ENCODE measurements around the gene SULT1A2.
"Not testable (repeated sequence)": the region's sequence is repeated elsewhere in the genome, so short reads cannot be mapped to it uniquely, and the experiment has no call there.

The SULT1A2 gene

DNA sequence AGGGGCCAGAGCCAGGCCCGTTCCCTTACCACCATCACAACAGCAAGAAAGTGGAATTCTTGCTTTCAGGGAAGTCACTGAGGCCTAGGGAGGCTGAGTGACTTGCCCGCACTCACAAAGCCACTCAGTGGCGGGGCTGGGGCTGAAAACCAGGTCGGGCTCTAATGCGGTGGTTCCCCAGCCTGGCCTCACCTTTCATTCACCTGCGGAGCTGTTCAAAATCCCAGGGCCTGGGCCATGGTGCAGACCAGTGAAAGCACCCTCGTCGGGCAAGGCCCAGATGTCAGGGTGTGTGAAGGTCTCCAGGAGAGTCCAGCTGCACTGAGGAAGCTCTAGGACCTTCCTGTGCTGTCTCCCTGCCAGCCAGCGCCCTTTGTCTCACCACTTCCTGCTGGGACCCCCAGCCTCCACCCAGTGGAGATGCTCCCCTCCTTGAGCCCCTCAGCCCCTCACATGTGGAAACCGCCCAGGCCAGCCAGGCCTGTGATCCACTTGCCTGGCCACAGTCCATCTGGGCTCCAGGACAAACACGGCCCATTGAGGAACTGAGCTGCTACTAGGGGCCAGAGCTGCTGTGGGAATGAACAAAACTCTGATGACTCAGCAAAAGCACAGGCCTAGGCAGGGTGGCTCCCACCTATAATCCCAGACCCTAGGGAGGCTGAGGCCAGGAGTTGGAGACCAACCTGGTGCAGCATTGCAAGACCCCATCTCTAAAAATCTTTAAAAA is 12.2 kb upstream of the SULT1A2 start:
- not testable (repeated sequence) for DNase-seq

DNA sequence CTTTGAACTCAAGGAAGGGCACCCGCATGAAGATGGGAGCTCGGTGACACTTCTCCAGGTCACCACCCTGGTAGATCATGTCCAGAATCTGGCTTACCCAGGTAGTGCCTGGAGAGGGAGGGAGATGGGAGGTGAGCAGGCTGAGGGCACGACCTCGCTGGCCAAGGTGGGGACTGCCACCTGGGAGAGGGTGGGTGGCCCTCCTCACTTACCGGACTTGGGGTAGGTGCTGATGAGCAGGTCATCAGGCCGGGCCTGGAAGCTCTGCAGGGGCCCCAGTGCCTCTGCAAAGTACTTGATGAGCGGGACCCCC is 11.6 kb upstream of the SULT1A2 start:
- DNase-seq = not testable (repeated sequence)

DNA sequence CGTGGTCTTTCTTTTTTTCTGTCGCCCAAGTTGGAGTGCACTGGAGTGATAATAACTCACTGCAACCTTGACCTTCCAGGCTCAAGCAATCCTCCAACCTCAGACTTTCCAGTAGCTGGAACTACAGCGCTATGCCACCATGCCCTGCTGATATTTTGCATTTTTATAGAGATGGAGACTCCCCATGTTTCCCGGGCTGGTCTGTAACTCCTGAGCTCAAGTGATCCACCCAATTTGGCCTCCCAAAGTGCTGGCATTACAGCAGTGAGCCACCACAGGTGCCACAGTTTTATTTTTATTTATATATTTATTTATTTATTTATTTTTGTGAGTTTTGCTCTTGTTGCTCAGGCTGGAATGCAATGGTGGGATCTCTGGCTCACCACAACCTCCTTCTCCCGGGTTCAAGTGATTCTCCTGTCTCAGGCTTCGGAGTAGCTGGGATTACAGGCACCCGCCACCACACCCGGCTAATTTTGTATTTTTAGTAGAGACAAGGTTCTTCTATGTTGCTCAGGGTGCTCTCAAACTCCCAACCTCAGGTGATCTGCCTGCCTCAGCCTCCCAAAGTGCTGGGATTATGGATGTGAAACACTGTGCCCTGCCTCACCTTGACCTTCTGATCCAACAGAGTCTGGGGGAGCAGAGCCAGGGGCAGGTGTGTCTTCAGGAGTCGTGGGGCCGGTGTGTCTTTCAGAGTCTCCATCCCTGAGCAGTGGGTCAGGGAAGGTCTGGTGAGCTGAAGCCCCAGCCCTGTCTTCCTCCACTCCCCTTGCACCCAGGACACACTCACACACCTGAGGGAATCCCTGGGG is 11.0 kb upstream of the SULT1A2 start:
- DNase-seq = not testable (repeated sequence)

DNA sequence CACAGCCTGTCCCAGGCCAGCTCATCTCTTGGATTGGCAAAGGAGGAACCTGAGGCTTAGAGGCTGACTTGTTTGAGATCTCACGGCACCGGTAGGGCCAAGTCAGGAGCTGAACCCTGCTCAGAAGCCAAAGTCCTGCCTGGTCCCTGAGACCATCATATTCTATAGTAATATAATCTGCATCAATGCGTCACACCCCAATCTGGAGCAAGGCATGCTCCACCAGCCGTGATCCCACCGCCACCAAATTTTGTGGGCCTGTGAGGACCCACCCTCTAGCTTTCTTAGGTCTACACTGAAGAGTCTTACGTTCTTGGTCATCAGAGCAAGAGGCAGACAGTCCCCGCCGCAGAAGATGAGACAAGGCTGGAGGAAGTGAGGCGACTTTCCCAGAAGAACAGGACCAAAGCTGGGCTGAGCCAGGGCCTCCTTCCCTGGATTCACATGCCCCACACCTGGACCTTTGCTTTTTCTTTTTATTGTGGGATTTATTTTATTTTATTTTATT is 10.3 kb upstream of the SULT1A2 start:
- no peak for DNase-seq

DNA sequence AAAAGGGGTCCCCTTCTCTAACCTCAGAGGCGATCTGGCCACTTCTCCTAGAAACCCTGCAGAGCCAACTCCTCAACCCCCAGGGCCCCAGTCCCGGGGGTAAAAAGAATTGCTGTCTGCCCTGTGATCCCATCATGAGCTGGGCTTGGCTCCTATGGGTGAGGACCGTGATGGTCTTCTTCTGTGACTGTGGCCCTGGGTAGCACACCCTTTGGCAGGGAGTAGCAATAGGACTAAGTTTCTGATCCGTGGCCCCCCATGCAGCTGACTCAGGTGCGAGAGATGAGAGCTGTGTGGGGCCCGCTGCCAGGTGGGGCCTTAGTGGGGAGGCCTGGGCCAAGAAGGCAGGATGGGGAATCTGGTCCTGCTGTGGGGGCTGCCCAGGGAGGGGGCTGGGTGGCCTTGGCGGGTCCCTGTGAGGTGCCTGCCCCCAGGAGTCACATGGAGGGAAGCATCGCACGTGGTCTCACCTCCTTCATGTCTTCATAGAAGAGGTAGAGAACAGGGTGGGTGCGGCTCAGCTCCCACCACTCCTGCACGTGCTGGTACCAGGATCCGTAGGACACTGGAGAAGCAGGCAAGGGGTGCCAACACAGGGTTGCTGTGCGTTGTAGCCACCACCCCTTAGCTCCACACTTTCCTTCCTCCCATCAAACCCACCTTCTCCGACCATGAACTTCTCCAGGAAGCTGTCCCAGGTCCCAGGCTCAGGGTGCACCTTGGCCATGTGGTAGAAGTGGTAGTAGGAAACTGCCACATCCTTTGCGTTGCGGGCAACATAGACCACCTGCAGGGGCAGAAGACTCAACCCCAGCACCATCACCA is 9.7 kb upstream of the SULT1A2 start:
- no peak for DNase-seq

DNA sequence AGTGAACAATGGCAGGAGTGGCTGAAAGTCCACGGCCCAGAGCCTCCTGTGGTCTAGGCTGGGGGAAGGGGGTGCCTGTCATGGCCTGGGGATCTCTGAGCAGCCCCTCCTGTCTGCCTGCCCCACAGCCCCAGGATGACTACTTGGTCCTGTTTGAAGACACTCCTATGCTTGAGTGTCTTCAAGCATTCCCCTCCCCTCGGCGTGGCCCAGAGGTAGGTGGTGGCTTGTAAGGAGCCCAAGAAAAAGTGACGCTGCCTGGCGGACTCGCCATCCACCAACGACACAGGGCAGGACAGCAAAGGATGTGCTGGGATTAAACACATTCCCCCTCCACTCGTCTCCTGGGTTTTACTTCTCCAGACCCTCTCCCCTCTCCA is 7.3 kb upstream of the SULT1A2 start:
- no peak for DNase-seq

DNA sequence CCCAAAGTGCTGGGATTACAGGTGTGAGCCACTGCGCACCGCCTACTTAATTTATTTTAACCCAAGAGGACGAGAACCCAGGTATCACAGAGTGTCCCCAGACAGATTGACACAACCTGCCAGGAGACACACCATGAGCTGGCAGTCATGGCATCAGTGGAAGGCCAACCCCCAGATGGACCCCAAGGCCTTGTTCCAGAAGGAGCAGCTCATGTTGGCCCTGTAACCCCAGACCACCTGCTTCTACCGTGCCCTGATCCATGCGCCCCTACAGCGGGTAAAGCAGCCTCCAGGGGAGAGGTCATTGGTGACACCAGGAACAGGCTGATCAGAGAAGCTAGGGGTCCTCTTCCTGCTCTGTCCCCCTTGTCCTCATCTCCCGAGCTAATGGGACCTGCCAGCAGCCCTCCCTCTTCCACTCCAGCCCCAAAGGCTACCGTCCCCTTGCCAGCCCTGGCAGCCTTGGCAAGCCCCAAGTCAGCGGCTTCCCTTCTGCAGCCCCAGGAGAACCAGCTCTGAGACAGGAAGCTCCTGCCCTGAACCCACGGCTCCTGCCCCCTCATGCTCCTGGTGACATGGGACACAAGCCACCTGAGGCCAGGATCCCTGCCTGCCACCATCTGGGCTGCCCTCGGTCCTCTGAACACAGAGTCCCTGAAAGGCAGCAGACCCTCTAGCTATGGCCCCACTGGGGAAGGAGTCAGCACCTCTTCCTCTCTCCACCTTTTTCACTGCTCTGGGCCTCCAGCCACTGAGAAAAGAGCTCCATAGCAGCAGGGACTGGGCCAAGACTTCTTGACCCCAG is 6.7 kb upstream of the SULT1A2 start:
- no peak for DNase-seq

DNA sequence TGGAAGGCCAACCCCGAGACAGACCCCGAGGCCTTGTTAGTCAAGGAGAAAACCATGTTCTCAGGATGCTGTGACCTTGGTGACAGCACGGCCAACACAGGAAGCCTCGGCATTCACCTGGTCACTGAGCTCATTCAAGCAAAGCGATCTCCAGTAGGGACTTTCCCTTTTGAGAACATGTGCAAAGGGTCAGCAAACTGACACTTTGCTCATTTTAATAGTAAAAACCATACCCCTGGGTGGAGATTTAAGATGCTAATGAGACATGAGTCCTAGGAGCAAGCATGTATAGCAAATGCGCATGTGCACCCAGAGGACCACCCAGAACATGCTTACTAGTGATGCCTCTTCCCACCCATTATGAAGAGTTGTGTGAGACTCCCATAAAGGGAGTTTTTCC is 5.7 kb upstream of the SULT1A2 start:
- DNase-seq = no peak

DNA sequence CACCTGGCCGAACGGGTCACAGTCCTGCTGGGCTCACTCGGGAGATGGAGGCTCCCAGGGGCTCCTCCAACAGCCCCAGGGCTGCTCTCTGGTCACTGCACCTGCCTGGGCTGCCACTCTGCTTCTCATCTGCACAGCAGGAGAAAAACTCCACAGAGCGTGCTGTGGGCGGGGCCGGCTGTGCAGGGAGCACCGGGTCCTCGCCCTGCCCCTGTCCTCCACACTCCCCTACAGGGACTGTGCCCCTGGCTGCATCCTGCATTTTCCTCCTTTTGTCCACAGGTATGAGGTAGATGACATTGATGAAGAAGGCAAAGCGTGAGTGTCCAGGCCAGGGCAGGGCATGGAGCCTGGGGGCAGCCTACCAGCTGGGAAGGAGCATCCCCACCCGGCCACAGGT is 5.2 kb upstream of the SULT1A2 start:
- DNase-seq = not testable (repeated sequence)

DNA sequence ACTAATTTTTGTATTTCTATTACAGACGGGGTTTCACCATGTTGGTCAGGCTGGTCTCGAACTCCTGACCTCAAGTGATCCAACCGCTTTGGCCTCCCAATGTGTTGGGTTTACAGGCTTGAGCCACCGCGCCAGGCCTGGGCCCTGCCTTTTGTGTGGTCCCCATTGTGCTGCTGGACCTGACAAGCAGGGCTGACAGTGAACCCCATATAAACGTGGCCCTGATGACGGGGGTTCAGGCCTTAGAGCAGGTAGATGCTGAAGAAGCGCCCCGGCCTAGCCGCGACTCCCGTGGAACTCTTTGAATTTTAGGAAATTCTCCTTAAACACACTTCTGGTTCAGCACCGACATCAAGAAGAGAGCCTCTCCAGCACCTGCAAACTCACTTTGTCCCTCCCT is 4.7 kb upstream of the SULT1A2 start:
- not testable (repeated sequence) for DNase-seq

DNA sequence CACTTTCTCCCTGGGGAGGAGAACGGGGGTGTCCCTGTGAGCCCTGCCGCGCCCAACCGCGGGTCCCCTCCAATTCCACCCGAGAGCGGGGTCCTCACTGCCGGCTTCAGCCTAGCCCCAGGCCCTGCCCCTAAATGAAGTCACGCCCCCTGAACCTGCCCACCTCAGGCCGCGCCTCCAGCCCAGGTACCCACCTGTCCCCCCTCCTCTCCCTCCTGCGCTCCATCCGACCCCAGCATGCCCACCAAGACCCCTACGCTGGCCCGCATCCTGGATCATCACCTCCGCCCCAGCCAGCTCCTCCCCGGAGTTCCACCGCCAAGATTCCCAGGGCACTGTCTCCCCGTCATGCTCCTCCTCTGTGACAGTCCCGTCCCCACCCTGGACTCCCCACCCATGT is 4.1 kb upstream of the SULT1A2 start:
- DNase-seq = not testable (repeated sequence)

DNA sequence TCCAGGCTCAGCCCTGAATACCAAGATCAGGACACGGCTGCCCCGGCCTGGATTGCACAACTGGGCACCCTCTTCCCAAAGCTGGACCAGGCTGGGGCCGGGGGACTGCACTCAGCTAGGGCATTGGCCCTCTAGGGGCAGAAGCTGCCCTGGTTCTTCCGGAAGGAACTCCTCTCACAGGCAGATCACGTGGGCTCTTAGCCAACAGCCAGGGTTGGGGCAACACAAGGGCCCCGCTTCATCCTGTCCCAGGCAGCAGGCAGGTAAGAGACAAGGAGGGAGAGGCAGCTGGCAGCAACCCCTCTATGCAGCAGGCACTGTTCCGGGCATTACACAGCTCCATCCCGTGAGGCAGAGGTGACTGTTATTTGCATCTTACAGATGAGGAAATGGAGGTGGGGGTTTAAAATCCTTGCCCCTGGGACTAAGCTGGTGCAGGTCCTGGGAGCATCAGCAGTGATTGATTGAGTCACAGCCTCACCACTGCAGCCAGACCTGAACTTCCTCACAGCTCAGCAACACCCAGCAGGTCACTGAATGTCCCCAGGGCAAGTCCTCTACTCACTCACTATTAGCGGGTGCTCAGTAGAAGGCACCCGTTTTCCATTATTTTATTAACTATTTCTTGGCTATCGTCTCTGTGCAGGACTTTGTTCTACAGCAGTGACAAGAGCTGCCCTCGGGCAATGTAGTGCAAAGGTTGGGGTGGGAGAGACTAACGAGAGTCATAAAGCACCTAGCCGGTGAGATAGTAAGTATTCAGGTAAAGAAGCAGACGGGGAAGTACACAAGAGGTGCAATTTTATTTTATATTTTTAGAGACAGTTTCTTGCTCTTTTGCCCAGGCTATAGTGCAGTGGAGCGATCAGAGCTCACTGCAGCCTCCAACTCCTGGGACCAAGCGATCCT is 2.8 kb upstream of the SULT1A2 start:
- DNase-seq = not testable (repeated sequence)

DNA sequence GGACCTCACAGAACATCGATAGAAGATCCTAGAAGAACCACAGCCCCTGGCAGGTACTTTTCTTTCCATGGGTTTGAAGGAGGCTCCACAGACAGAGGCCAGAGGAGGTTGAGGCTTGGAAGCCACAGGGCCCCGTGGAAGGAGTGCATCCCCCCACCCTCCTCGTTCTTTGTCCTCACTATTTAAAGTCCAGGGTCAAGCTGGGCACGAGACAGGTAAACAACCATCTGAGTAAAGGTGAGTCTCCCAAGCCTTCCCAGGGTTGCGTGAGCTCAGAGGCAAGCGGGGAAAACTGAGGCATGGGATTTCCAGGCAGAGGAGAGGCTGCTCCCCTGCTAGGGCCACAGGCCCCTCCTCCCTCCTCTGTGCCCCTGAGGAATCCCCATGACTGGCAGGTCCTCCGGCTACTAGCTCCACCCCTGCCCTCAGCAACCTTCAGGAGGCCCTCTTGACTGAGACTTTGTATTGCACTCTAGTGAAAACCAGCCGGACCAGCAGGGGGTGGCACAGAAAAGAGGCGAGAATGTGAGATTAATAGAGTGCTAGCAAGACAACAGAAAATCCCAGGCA is 927 bp upstream of the SULT1A2 start:
- DNase-seq = no peak

DNA sequence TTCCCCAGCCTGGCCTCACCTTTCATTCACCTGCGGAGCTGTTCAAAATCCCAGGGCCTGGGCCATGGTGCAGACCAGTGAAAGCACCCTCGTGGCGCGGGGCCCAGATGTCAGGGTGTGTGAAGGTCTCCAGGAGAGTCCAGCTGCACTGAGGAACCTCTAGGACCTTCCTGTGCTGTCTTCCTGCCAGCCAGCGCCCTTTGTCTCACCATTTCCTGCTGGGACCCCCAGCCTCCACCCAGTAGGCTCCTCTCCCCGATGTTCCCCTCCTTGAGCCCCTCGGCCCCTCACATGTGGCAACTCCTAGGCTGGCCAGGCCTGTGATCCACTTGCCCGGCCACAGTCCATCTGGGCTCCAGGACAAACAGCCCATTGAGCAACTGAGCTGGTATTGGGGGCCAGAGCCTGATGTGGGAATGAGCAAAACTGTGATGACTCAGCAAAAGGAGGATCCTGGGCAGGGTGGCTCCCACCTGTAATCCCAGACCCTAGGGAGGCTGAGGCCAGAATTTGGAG is 677 bp downstream of the SULT1A2 start:
- DNase-seq = no peak

DNA sequence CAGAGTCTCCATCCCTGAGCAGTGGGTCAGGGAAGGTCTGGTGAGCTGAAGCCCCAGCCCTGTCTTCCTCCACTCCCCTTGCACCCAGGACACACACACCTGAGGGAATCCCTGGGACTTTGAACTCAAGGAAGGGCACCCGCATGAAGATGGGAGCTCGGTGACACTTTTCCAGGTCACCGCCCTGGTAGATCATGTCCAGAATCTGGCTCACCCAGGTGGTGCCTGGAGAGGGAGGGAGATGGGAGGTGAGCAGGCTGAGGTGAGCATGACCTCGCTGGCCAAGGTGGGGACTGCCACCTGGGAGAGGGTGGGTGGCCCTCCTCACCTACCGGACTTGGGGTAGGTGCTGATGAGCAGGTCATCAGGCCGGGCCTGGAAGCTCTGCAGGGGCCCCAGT is 1.4 kb downstream of the SULT1A2 start:
- not testable (repeated sequence) for DNase-seq

DNA sequence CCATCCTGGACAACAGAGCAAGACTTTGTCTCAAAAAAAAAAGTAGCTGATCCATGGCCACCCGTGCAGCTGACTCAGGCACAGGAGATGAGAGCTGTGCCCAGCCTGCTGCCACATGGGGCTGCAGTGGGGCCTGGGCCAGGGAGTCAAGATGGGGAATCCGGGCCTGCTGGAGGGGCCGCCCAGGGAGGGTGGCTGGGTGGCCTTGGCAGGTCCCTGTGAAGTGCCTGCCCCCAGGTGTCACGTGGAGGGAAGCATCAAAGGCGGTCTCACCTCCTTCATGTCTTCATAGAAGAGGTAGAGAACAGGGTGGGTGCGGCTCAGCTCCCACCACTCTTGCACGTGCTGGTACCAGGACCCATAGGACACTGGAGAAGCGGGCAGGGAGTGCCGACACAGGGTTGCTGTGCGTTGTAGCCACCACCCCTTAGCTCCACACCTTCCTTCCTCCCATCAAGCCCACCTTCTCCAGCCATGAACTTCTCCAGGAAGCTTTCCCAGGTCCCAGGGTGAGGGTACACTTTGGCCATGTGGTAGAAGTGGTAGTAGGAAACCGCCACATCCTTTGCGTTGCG is 3.8 kb downstream of the SULT1A2 start:
- DNase-seq = no peak

DNA sequence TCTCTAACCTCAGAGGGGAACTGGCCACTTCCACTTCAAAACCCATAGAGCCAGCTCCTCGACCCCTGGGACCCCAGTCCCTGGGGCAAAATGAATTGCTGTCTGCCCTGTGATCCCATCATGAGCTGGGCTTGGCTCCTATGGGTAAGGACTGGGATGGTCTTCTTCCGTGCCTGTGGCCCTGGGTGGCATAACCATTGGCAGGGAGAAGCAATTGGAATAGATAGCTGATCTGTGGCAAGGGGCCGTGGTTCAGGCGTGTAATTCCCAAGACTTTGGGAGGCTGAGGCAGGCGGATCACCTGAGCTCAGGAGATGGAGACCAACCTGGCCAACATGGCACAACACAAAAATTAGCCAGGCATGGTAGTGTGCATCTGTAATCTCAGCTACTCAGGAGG is 4.3 kb downstream of the SULT1A2 start:
- DNase-seq = no peak

DNA sequence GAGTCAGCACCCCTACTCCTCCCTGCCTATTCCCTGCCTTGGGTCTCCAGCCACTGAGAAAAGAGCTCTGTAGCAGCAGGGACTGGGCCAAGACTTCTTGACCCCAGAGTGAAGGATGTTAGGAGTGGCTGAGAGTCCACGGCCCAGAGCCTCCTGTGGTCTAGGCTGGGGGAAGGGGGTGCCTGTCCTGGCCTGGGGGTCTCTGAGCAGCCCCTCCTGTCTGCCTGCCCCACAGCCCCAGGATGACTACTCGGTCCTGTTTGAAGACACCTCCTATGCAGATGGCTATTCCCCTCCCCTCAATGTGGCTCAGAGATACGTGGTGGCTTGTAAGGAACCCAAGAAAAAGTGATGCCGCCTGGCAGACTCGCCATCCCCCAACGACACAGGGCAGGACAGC is 5.5 kb downstream of the SULT1A2 start:
- DNase-seq = no peak

DNA sequence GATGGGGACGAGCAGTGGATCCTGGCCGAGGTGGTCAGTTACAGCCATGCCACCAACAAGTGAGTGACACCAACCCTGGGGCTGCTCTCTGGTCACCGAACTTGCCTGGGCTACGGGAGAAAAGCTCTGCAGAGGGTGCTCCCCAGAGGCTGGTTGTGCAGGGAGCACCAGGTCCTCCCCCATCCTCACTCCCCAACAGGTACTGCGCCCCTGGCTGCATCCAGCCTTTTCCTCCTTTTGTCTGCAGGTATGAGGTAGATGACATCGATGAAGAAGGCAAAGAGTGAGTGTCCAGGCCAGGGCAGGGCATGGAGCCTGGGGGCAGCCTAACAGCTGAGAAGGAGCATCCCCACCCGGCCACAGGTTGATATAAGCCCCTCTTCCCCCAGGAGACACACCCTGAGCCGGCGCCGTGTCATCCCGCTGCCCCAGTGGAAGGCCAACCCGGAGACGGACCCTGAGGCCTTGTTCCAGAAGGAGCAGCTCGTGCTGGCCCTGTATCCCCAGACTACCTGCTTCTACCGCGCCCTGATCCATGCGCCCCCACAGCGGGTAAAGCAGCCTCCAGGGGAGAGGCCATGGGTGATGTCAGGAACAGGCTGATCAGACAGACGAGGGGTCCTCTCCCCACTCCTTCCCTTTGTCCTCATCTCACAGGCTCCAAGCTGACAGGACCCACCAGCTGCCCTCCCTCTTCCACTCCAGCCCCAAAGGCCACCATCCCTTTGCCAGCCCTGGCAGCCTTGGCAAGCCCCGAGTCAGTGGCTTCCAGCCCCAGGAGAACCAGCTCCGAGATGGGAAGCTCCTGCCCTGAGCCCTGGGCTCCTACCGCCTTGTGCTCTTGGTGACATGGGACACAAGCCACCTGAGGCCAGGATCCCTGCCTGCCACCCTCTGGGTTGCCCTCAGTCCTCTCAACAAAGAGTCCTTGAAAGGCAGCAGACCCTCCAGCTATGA is 6.2 kb downstream of the SULT1A2 start:
- no peak for DNase-seq

All from activated effector memory CD4-positive, alpha-beta T cell treated with Interleukin-2 at 50 U/mL for 16 hours (primary cell).